K562 (cell line): ENCODE data around the gene DENND1A.

Experiments used
- CBFA2T2 ChIP-seq: fragments of 450-650 bp; conservative IDR thresholded peaks from 2 replicates; pipeline ENCODE4 v1.6.1; 2017; ENCODE audit warnings: mild to moderate bottlenecking
- CC2D1A ChIP-seq: fragments of 450-650 bp; IDR thresholded peaks from 2 replicates; pipeline ENCODE4 v1.6.1; 2017; ENCODE audit warnings: mild to moderate bottlenecking
- DIDO1 ChIP-seq: fragments of 450-650 bp; IDR thresholded peaks from 2 replicates; pipeline ENCODE4 v1.6.1; 2016; ENCODE audit warnings: low read depth, missing biosample characterization, missing genetic modification characterization
- GABPA ChIP-seq: fragments of 200-800 bp; sonication (Bioruptor generic); conservative IDR thresholded peaks from 2 replicates; pipeline ENCODE4 v1.6.1; 2016; ENCODE audit warnings: low read depth, missing genetic modification characterization, missing compliant biosample characterization
- KLF13 ChIP-seq: fragments of 450-650 bp; IDR thresholded peaks from 2 replicates; pipeline ENCODE4 v1.6.1; 2016; ENCODE audit warnings: missing genetic modification characterization, low read depth, mild to moderate bottlenecking, missing compliant biosample characterization, moderate library complexity, borderline replicate concordance
- MTA1 ChIP-seq: fragments of 450-650 bp; IDR thresholded peaks from 2 replicates; pipeline ENCODE4 v1.6.1; 2017; ENCODE audit warnings: borderline replicate concordance
- NR3C1 ChIP-seq: sonication (generic); formaldehyde crosslinking; IDR thresholded peaks from 2 replicates; pipeline ENCODE4 v1.8.1; 2022; ENCODE audit warnings: missing genetic modification reagents
- TAF1 ChIP-seq: IDR thresholded peaks from 2 replicates; pipeline ENCODE4 v1.6.1; 2011; ENCODE audit warnings: mild to moderate bottlenecking, low read length, moderate library complexity; ENCODE audit not compliant: insufficient read depth, control insufficient read depth, severe bottlenecking; ENCODE audit errors: extremely low read depth
- TEAD4 ChIP-seq, 2 experiments: sonication (generic) in 1 of 2; formaldehyde crosslinking in 1 of 2; IDR thresholded peaks; 2 replicates each; pipeline versions ENCODE4 v1.6.1 to v1.8.0; 2012 to 2022; ENCODE audit warnings: borderline replicate concordance in 1 of 2, inconsistent platforms in 1 of 2, low read length in 1 of 2, mild to moderate bottlenecking in 1 of 2, missing genetic modification reagents in 1 of 2
- ZBTB7A ChIP-seq: IDR thresholded peaks from 2 replicates; pipeline ENCODE4 v1.6.1; 2011; ENCODE audit warnings: low read depth, mild to moderate bottlenecking, low read length, moderate library complexity, borderline replicate concordance; ENCODE audit not compliant: control insufficient read depth
- TF ChIP-seq, protein P1 (sequence below): conservative IDR thresholded peaks from 2 replicates; pipeline ENCODE4 v1.6.1; 2011; ENCODE audit warnings: low read depth, mild to moderate bottlenecking, low read length; ENCODE audit not compliant: control insufficient read depth
- TF ChIP-seq, protein P2 (sequence below): fragments of 250-450 bp; sonication (Bioruptor Pico); IDR thresholded peaks from 2 replicates; pipeline ENCODE4 v1.4.0; 2020; ENCODE audit warnings: mild to moderate bottlenecking, moderate library complexity, borderline replicate concordance

DNA sequence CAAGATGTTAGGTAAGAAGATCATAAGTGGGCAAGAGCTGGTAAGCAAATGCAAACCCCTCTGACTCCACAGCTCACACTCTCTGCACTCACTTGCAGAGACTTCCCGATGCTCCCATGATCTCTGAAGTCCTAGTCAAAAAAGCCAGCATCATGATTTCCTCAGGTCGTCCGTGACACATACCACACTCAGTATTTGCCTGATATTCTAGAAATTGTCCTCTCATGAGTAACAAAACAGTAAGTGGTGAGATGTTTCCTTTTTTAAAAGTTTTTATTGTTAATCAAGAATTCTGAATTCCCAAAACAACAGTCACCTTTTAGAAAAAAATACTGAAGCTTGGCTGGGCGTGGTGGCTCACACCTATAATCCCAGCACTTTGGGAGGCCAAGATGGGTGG, 194.6 kb downstream of the DENND1A start:
- TF ChIP-seq, protein P1, sequence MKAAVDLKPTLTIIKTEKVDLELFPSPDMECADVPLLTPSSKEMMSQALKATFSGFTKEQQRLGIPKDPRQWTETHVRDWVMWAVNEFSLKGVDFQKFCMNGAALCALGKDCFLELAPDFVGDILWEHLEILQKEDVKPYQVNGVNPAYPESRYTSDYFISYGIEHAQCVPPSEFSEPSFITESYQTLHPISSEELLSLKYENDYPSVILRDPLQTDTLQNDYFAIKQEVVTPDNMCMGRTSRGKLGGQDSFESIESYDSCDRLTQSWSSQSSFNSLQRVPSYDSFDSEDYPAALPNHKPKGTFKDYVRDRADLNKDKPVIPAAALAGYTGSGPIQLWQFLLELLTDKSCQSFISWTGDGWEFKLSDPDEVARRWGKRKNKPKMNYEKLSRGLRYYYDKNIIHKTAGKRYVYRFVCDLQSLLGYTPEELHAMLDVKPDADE = no peak
- TF ChIP-seq KLF13 (tag) (no peak), CC2D1A (no peak), CBFA2T2 (no peak), TAF1 (no peak), ZBTB7A (no peak), NR3C1 (no peak), GABPA (tag) (no peak), DIDO1 (tag) (no peak), MTA1 (no peak), TEAD4 (IDR thresholded peaks at IDR 0.05; ENCODE audit: low read length) (no peak), TEAD4 (CRISPR knock-in tag; IDR thresholded peaks at IDR 0.05; ENCODE audit: borderline replicate concordance) (no peak)
- TF ChIP-seq, protein P2, sequence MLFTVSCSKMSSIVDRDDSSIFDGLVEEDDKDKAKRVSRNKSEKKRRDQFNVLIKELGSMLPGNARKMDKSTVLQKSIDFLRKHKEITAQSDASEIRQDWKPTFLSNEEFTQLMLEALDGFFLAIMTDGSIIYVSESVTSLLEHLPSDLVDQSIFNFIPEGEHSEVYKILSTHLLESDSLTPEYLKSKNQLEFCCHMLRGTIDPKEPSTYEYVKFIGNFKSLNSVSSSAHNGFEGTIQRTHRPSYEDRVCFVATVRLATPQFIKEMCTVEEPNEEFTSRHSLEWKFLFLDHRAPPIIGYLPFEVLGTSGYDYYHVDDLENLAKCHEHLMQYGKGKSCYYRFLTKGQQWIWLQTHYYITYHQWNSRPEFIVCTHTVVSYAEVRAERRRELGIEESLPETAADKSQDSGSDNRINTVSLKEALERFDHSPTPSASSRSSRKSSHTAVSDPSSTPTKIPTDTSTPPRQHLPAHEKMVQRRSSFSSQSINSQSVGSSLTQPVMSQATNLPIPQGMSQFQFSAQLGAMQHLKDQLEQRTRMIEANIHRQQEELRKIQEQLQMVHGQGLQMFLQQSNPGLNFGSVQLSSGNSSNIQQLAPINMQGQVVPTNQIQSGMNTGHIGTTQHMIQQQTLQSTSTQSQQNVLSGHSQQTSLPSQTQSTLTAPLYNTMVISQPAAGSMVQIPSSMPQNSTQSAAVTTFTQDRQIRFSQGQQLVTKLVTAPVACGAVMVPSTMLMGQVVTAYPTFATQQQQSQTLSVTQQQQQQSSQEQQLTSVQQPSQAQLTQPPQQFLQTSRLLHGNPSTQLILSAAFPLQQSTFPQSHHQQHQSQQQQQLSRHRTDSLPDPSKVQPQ (CRISPR knock-in tag) = no peak
